HepG2 (cell line): ENCODE measurements around the gene CES2. TPM values are rescaled to one million over a fixed set of nuclear protein-coding genes. Genes with fewer than 3 reads are reported as not detected.
A peak's percentile ranks its signal among the peaks of the same experiment; 100 is the strongest.

ENCODE experiments used
- ARNT2 ChIP-seq: sonication (generic); formaldehyde crosslinking; IDR thresholded peaks from 2 replicates; pipeline ENCODE4 v1.8.0; 2022; ENCODE audit warnings: mild to moderate bottlenecking, low read depth, missing genetic modification reagents, moderate library complexity
- CC2D1A ChIP-seq: sonication (generic); formaldehyde crosslinking; IDR thresholded peaks from 2 replicates; pipeline ENCODE4 v1.8.1; 2023; ENCODE audit warnings: mild to moderate bottlenecking, missing genetic modification reagents
- CTCF ChIP-seq: sonication (generic); formaldehyde crosslinking; IDR thresholded peaks from 2 replicates; pipeline ENCODE4 v1.5.0; 2020; ENCODE audit warnings: mild to moderate bottlenecking, missing genetic modification reagents, moderate library complexity
- GABPA ChIP-seq, 2 experiments: IDR thresholded peaks; 2 replicates each; pipeline ENCODE4 v1.6.1; 2011 to 2016; ENCODE audit warnings: low read depth in 2 of 2, low read length in 1 of 2, missing biosample characterization in 1 of 2, missing genetic modification characterization in 1 of 2
- HDAC1 ChIP-seq: sonication (generic); formaldehyde crosslinking; IDR thresholded peaks from 2 replicates; pipeline ENCODE4 v1.5.1; 2020; ENCODE audit warnings: mild to moderate bottlenecking, missing genetic modification reagents
- KLF11 ChIP-seq: IDR thresholded peaks from 2 replicates; pipeline ENCODE4 v1.6.1; 2016; ENCODE audit warnings: missing compliant biosample characterization
- KMT2A ChIP-seq: sonication (generic); formaldehyde crosslinking; IDR thresholded peaks from 2 replicates; pipeline ENCODE4 v1.4.0; 2020; ENCODE audit warnings: missing genetic modification reagents
- MAF1 ChIP-seq: sonication (generic); formaldehyde crosslinking; IDR thresholded peaks from 2 replicates; pipeline ENCODE4 v1.5.0; 2020; ENCODE audit warnings: missing genetic modification reagents, borderline replicate concordance
- PLRG1 ChIP-seq: fragments of 450-650 bp; conservative IDR thresholded peaks from 2 replicates; pipeline ENCODE4 v1.6.1; 2016
- RXRA ChIP-seq: sonication (generic); formaldehyde crosslinking; IDR thresholded peaks from 2 replicates; pipeline ENCODE4 v1.5.1; 2020; ENCODE audit warnings: missing genetic modification reagents
- SALL2 ChIP-seq: sonication (generic); formaldehyde crosslinking; IDR thresholded peaks from 2 replicates; pipeline ENCODE4 v1.8.1; 2023; ENCODE audit warnings: mild to moderate bottlenecking, missing genetic modification reagents, inconsistent platforms
- SAP130 ChIP-seq: IDR thresholded peaks from 2 replicates; pipeline ENCODE4 v1.6.1; 2016; ENCODE audit warnings: low read depth
- SP5 ChIP-seq: IDR thresholded peaks from 2 replicates; pipeline ENCODE4 v1.6.1; 2016; ENCODE audit warnings: low read depth, borderline replicate concordance
- ZC3H13 ChIP-seq: sonication (generic); formaldehyde crosslinking; IDR thresholded peaks from 2 replicates; pipeline ENCODE4 v1.8.1; 2023; ENCODE audit warnings: mild to moderate bottlenecking, missing genetic modification reagents, moderate library complexity
- ZNF513 ChIP-seq: sonication (generic); formaldehyde crosslinking; conservative IDR thresholded peaks from 2 replicates; pipeline ENCODE4 v1.5.0; 2020; ENCODE audit warnings: missing genetic modification reagents
- ZNF564 ChIP-seq: sonication (generic); formaldehyde crosslinking; IDR thresholded peaks from 2 replicates; pipeline ENCODE4 v1.8.1; 2023; ENCODE audit warnings: mild to moderate bottlenecking, missing genetic modification reagents
- polyA plus RNA-seq, 8 experiments: library from polyadenylated mRNA; depleted of rRNA in 3 of 8; stranded (reverse) in 7 of 8; unstranded in 1 of 8; fragments of >200 nt; fragmentation: Illumina TruSeq in 4 of 8; extraction: Trizol in 4 of 8; gene quantifications; 2 replicates each; pipeline versions ENCODE4 v1.2.1 to v1.2.3, GENCODE V29; 2011 to 2016; ENCODE audit warnings: low read depth in 4 of 8, missing spikeins in 1 of 8, mixed read lengths in 1 of 8; ENCODE audit not compliant: insufficient read depth in 1 of 8
- total RNA-seq, 5 experiments: library from RNA; depleted of rRNA; stranded (reverse); fragments of >200 nt; fragmentation: Illumina TruSeq; extraction: Trizol; gene quantifications; 2 replicates each; pipeline ENCODE4 v1.2.3, GENCODE V29; 2016; ENCODE audit warnings: low read depth in 1 of 5
- TF ChIP-seq, protein P1 (sequence below): sonication (generic); formaldehyde crosslinking; conservative IDR thresholded peaks from 2 replicates; pipeline ENCODE4 v1.4.0; 2020; ENCODE audit warnings: missing genetic modification reagents
- TF ChIP-seq, protein P2 (sequence below): sonication (generic); formaldehyde crosslinking; IDR thresholded peaks from 2 replicates; pipeline ENCODE4 v1.4.0; 2020; ENCODE audit warnings: missing genetic modification reagents

The CES2 gene
- total and polyA plus RNA-seq, 2 of the 13 experiments (the other 11 are each of a cell fraction or from before 2014, with no cell fraction given) = 50.6 to 63.8 TPM

DNA sequence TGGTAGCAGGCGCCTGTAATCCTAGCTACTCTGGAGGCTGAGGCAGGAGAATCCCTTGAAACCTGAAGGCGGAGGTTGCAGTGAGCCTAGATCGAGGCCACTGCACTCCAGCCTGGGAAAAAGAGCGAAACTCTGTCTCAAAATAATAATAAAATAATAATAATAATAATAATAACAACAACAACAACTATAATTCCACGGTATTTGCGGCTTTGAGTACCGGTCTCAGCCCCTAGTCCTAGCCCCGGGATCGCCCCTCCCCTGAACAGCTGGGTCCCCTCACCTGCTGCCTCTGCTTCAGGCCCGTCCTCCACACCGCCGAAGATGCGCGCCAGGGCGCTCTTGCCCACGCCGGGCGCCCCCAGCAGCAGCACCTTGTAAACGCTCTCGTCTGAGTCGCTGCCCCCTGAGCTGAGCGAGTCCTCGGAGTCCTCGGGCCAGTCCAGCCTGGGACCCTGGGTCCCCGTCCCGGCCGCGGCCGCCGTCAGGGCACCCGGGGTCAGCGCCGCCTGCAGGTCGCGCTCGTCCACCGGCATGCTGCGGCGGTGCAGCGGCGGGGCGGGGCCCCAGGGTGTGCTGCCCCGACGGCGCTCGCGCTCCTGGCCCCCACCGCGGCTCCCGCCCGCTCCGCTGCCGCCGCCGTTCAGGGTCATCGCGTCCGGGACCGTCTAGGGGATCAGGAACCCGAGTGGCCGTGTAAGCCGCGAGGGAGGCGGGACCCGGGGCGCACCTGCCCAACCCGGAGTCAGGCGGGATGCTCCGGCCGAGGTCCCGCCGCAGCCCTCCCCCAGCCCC lies 10.6 kb upstream of the CES2 start (continued):
- TF ChIP-seq ZC3H13 (CRISPR knock-in tag) (0 out of 2 replicates have a peak, but pooled peaks have one; percentile 18), SAP130 (peak; percentile 14; the same call in 1 of the 2 replicates), PLRG1 (no peak), ZNF513 (CRISPR knock-in tag) (0 out of 2 replicates have a peak, but pooled peaks have one; percentile 68), KLF11 (CRISPR knock-in tag) (no peak), CTCF (peak; percentile 77), ZNF564 (CRISPR knock-in tag) (no peak; the same call in 1 of the 2 replicates), MAF1 (CRISPR knock-in tag) (no peak), KMT2A (CRISPR knock-in tag) (0 out of 2 replicates have a peak, but pooled peaks have one; percentile 25), SP5 (CRISPR knock-in tag) (0 out of 2 replicates have a peak, but pooled peaks have one; percentile 31), ARNT2 (CRISPR knock-in tag) (peak; percentile 70), GABPA (IDR thresholded peaks at IDR 0.05; ENCODE audit: low read depth, low read length) (no peak), GABPA (CRISPR knock-in tag; IDR thresholded peaks at IDR 0.05; ENCODE audit: low read depth) (no peak), HDAC1 (CRISPR knock-in tag) (peak; percentile 16; the same call in 1 of the 2 replicates), RXRA (CRISPR knock-in tag) (0 out of 2 replicates have a peak, but pooled peaks have one; percentile 2), CC2D1A (CRISPR knock-in tag) (no peak), SALL2 (CRISPR knock-in tag) (peak; percentile 79)
- TF ChIP-seq, protein P1, sequence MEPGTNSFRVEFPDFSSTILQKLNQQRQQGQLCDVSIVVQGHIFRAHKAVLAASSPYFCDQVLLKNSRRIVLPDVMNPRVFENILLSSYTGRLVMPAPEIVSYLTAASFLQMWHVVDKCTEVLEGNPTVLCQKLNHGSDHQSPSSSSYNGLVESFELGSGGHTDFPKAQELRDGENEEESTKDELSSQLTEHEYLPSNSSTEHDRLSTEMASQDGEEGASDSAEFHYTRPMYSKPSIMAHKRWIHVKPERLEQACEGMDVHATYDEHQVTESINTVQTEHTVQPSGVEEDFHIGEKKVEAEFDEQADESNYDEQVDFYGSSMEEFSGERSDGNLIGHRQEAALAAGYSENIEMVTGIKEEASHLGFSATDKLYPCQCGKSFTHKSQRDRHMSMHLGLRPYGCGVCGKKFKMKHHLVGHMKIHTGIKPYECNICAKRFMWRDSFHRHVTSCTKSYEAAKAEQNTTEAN (CRISPR knock-in tag) = 0 out of 2 replicates have a peak, but pooled peaks have one; percentile 39
- TF ChIP-seq, protein P2, sequence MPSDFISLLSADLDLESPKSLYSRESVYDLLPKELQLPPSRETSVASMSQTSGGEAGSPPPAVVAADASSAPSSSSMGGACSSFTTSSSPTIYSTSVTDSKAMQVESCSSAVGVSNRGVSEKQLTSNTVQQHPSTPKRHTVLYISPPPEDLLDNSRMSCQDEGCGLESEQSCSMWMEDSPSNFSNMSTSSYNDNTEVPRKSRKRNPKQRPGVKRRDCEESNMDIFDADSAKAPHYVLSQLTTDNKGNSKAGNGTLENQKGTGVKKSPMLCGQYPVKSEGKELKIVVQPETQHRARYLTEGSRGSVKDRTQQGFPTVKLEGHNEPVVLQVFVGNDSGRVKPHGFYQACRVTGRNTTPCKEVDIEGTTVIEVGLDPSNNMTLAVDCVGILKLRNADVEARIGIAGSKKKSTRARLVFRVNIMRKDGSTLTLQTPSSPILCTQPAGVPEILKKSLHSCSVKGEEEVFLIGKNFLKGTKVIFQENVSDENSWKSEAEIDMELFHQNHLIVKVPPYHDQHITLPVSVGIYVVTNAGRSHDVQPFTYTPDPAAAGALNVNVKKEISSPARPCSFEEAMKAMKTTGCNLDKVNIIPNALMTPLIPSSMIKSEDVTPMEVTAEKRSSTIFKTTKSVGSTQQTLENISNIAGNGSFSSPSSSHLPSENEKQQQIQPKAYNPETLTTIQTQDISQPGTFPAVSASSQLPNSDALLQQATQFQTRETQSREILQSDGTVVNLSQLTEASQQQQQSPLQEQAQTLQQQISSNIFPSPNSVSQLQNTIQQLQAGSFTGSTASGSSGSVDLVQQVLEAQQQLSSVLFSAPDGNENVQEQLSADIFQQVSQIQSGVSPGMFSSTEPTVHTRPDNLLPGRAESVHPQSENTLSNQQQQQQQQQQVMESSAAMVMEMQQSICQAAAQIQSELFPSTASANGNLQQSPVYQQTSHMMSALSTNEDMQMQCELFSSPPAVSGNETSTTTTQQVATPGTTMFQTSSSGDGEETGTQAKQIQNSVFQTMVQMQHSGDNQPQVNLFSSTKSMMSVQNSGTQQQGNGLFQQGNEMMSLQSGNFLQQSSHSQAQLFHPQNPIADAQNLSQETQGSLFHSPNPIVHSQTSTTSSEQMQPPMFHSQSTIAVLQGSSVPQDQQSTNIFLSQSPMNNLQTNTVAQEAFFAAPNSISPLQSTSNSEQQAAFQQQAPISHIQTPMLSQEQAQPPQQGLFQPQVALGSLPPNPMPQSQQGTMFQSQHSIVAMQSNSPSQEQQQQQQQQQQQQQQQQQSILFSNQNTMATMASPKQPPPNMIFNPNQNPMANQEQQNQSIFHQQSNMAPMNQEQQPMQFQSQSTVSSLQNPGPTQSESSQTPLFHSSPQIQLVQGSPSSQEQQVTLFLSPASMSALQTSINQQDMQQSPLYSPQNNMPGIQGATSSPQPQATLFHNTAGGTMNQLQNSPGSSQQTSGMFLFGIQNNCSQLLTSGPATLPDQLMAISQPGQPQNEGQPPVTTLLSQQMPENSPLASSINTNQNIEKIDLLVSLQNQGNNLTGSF = 0 out of 2 replicates have a peak, but pooled peaks have one; percentile 53
